HG02763 (cell line): ENCODE results near the gene PJA2.
A peak's percentile ranks its signal among the peaks of the same experiment; 100 is the strongest.

Experiments
- ATAC-seq: cut with Tn5 transposase; IDR thresholded peaks from one replicate; pipeline ENCODE4 v1.9.1; 2021; ENCODE audit warnings: mild to moderate bottlenecking, moderate library complexity; ENCODE audit not compliant: unreplicated experiment

Gene PJA2

GRCh38 chr5:109408991-109409843 is 557 bp downstream of the PJA2 start:
- peak; percentile 21 for ATAC-seq

DNA sequence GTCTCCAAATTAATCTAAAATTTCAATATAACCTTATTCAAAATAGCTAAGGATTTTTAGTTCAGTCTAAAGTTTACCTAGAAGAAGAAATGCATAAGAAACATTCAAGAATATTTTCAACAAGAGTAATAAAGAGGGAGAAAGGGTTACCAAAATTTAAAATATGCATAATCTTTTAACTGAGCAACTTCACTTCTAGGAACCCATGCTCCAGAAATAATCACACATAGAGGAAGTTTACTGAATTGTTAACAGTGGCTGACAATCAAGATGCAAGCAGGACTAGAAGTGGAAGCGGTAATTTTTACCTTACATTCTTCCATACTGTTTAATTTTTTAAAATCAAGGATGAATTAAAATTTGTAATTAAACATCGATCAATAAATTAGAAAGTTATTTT is 1.9 kb downstream of the PJA2 start:
- no peak for ATAC-seq

- no peak for ATAC-seq
These were observed 3.1 kb downstream of the PJA2 start for GRCh38 chr5:109406719-109407118.

DNA sequence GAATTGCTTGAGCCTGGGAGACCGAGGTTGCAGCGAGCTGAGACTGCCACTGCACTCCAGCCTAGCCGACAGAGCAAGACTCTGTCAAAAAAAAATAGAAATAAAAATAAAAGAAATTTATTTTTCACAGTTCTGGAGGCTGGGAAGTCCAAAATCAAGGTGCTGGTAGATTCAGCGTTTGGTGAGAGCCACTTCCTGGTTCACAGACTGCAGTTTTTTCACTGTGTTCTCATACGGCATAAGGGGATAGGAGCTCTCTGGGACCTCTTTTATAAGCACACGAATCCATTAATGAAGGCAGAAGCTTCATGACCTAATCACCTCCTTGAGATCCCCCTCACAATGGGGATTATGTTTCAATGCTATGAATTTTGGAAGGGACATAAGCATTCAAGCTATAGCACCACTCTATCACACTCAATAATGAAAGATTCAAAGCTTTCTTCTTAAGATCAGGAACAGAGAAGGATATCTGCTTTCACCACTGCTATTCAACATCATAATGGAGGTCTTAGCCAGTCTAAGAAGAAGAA is 5.3 kb downstream of the PJA2 start:
- no peak for ATAC-seq

GRCh38 chr5:109403469-109403868 is 6.3 kb downstream of the PJA2 start:
- ATAC-seq = no peak

GRCh38 chr5:109399092-109399759 is 10.5 kb downstream of the PJA2 start:
- ATAC-seq = no peak

DNA sequence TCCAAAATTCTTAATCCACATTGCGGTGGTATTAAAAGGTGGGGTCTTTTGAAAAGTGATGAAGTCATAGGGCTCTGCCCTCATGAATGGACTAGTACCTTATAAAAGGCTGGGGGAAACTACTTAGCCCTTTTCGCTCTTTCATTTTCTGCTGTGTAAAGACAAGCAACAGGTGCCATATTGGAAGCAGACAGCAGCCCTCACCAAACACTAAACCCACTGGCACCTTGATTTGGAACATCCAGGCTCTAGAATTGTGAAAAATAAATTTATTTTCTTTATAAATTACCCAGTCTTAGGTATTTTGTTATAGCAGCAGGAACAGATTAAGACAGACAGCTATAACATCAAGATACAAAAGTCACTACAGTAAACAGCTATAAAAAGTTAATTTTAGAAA is 12.8 kb downstream of the PJA2 start:
- no peak for ATAC-seq

DNA sequence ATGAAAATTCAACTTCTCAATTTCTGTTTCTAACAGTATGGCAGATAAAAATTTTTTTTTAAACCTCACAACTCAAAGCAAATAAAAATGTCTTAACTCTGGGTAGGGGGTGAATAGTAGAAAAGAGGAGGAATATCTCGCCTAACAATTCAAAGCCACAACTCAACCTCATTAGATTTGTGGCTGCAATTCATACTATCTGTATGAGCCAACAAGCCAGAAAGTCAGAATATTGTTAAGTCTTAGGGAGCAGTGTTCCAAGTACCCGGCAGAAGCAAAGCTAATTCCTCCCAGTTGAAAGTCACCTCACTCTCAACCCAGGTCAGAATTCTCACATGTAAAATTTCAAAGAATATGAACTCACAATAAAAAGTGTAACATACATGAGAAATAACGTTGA is 15.0 kb downstream of the PJA2 start:
- no peak for ATAC-seq

- ATAC-seq = no peak
These were observed 19.6 kb downstream of the PJA2 start for GRCh38 chr5:109390188-109390587.

GRCh38 chr5:109388407-109388806 is 21.4 kb downstream of the PJA2 start:
- no peak for ATAC-seq

DNA sequence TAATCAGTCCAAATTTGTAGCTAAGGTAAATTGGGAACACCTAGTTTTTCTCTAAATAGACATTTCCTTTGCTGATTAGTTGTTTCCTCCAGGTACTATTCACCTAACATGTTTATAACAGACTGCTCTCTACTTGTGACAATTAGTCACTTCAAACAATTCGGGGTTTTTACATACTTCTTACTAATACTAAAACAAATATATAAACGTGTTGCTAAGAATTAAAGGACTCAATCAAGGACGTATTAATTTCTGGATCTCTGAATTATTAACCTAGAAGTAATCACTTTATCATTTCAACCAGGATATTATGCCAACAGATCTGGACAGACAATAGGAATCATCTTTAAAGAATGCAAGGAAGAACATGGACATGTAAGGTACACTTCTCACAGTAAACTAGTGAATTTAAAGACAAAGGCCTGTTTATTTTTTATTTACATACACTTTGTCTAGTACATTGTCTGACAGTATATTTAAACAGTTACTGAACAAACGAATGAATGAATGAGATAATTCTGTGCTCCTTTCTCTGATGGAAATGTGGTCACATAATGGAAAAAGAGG is 22.3 kb downstream of the PJA2 start:
- ATAC-seq = no peak

DNA sequence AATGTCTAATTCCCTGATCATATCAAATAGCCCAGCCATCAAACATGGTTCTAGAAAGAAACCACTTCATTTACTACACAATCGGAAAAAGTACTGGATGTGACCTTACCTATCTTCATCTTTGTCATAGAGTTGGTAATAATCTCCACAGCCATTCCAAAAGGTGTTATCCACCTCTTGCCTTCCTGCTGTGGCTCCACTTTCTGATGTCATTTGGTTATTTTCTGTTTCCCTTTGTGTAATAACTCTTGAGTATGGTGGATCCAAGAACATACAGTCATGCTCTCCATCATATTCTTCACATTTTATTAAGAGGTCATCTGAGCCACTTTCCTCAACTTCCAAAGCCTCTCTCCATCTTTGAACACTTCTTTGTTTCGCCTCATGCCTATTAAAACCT is 31.7 kb downstream of the PJA2 start:
- no peak for ATAC-seq

GRCh38 chr5:109374625-109375024 is 35.1 kb downstream of the PJA2 start:
- ATAC-seq = no peak

DNA sequence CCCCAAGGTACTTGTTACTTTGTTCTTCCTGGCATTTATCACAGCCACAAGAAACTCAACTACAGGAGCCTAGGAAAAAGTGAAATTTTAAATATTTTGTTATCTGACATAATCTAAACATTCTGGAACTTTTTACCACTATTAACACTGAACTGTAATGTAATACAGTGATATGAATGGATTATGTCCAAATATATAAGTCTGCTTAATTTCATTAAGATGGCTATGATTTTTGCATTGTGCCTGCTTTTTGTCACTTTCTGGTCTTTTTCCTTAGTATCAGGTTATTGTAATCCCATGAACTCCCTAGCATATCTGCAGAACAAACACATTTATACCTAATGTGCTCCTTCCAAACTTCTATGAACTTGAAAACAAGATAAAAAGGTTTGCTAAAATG is 35.8 kb downstream of the PJA2 start:
- ATAC-seq = no peak

- no peak for ATAC-seq
These were observed 39.4 kb downstream of the PJA2 start for GRCh38 chr5:109370343-109370742.

DNA sequence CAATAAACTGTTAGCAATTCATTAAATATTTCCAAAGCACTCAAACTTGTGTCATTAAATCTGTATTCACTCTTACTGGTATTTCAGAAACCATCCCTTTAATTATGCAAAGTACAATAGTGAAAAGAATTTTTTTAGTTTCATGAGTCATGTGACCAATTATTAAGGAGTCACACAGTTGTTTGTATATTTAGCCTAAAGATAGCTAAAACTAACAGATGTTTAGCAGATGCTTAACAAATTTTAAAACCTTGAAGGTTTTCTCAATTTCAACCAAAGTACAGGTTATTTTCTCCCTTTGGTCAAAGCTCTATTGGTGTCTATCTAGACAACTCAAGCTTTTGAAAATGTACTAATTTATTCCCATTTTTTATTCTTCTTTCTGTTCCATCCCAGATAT is 44.1 kb downstream of the PJA2 start:
- ATAC-seq = no peak

DNA sequence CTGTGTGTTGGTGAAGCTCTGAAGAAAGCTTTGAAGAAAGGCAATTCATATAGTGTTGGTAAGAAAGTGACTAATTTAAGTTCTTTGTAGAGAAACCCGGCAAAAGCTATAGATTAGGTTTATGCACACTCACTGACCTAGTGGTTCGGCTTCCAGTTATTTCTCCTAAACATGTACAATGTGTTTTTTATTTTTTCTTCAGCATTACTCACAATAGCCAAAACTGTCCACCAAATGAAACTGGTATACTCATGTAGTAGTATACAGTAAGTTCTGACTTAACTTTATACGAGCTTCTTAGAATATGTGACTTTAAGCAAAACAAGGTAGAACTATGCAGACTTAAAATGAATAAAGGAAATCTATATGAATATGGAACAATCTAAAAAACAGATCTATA is 44.8 kb downstream of the PJA2 start:
- no peak for ATAC-seq

- no peak for ATAC-seq
These were observed 50.1 kb downstream of the PJA2 start for GRCh38 chr5:109359642-109360041.

DNA sequence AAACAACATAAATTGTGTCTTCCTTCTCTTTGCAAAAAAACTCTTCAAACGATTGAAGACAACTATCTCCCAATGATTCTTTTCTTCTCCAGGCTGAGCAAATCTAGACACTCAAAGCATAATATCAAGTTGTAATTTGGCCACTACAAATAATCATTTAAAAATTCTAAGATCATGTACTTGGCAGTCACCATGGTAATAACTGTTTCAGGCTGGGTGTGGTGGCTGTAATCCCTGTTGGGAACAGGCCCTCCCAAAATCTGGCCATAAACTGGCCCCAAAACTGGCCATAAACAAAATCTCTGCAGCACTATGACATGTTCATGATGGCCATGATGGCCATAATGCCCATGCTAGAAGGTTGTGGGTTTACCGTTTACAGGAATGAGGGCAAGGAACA is 52.0 kb downstream of the PJA2 start:
- no peak for ATAC-seq

DNA sequence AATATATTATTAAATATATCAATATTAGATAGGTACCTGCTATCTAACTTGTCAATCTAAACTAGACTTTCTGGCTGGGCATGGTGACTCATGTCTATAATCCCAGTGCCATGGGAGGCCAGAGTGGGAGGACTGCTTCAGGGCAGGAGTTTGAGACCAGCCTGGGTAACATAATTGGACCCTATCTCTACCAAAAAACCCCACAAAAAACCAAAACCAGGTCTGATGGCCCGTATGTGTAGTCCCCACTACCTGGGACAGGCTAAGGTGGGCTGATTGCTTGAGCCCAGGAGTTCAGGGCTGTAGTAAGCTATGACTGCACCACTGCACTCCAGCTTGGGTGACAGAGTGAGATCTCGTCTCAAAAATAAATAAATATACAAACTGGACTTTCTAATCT is 55.0 kb downstream of the PJA2 start:
- no peak for ATAC-seq

DNA sequence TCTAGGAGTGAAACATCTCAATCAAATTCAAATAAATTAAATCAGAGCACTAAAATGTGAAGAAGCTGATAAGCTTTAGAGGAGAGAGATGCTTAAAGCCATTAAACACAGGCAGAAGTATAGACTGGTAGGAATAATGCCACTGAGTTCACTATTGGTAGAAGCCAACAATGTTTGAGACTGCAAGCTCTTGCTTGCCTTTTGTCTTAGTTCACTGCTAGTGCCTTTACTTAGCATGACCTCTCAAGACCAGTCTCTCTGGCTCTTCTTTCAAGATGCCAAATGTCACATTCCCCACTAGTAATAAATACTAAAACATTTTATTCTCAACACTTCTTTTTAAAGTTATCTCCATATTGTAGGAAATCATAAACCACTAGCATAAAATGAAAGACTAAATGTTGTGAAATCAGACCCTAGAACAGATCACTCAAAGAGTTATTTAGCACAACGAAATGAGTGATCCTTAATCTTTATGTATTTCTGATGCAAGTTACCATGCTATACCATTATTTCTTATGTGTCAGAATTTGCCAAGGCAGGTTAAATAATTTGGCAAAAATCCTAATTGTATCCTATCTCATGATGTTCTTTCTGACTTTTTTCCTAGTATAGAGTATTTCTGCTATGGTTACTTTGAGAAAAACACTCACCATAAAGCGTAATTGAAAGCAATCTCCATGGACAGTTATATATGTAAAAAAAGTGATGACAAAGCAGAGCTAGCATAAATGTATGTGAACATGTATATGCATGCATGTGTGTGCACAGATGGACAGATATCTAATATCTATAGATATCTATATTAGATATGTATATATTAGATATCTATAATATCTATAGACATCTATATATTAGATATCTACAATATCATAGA is 57.5 kb downstream of the PJA2 start:
- ATAC-seq = no peak
